HG03432 (cell line): ENCODE data around the gene CACNA1A.
"Not testable (repeated sequence)": the region's sequence is repeated elsewhere in the genome, so short reads cannot be mapped to it uniquely, and the experiment has no call there.

Experiments used
- ATAC-seq: cut with Tn5 transposase; IDR thresholded peaks from one replicate; pipeline ENCODE4 v1.9.1; 2021; ENCODE audit warnings: mild to moderate bottlenecking, moderate library complexity; ENCODE audit not compliant: unreplicated experiment

Gene CACNA1A

DNA sequence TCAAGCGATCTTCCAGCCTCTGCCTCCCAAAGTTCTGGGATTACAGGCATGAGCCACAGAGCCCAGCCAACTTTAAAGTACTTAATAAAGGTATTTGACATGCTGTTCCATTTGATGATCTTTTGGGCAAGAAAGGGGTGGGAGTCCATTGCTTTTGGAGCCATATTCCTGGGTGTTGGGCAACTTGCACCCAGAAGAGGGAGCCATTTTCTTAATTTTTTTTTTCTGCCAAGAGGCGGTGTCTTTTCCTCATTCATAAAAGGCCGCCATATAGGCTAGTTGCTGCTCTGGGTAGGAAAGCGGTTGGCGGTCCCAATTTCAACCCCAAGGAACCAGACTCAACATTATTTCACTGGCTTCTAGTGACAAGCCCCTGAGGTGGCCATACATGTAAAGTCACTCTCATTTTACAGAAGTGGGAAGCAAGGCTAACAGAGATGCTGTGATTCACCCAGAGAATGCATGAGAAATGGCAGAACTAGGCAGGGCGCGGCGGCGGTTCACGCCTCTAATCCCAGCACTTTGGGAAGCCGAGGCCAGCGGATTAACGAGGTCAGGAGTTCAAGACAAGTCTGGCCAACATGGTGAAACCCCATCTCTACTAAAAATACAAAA is 139.6 kb downstream of the CACNA1A start:
- ATAC-seq, result no peak

DNA sequence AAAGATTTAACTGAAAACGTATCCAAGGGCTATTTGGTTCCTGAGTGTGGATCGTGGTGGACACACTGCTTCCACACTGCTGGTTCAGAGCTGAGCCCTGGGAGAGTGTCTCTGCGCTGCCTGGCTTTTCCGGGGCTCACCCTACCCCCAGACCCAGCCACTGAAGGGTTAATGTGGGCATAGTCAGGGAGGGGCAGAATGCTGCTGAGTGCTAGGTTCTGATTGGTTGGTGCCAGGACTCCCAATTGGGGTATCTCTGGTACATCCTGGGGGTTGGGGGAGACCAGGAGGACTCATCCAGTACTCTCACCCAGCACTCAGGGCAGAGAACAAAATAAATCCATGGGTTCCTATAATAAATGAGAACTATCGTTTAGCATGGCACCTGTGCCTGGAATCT is 142.3 kb downstream of the CACNA1A start:
- ATAC-seq, result no peak

DNA sequence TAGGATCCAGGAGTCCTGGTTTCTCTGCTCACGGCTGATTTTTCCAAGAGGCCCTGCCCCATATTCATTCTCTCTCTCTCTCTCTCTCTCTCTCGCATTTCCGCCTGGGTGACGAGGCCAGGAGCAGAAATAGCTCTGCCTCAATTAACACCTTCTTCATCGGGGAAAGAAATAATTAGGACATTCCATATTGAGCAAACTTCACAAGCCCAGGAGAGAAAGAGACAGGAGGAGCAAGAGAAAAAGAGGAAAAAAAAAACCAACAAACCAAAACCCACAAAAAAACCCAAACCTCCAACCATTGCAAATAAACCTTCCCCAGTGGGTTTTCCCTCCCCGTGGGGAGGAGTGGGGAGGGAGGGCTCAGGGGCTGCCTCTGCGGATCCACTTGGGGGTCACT is 143.0 kb downstream of the CACNA1A start:
- no peak for ATAC-seq

DNA sequence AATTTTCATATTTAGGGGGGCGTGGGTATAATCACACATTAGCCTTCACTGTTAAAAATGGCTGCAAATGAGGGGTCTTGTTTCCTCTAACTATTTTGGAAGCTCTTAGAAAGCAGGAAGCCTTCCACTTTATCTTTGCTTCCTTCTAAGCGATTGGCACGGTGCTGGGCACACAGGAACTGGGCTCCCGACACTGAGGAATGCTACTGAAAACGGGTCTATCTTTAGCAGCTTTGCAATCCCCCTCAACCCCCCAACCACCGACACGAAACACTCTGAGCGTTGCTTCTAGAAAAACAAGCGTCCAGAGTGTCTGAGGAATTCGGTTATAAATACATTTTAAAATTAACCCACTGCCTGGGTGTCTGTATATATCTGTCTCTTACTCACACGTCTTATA is 143.6 kb downstream of the CACNA1A start:
- ATAC-seq, result no peak

DNA sequence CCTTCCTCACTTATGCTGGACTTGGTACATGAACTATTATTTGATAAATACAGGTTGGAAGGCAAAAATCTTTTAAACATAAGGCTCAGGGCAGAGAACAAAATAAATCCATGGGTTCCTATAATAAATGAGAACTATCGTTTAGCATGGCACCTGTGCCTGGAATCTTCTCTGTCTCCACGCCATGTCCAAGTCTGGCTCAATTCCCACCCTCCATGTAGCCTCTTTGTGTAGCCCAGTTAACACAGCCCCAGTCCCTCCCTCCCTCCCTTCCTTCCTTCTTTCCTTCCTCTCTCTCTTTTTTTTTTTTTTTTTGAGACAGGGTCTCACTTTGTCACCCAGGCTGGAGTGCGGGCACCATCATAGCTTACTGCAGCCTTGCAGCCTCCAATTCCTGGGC is 144.6 kb downstream of the CACNA1A start:
- not testable (repeated sequence) for ATAC-seq

DNA sequence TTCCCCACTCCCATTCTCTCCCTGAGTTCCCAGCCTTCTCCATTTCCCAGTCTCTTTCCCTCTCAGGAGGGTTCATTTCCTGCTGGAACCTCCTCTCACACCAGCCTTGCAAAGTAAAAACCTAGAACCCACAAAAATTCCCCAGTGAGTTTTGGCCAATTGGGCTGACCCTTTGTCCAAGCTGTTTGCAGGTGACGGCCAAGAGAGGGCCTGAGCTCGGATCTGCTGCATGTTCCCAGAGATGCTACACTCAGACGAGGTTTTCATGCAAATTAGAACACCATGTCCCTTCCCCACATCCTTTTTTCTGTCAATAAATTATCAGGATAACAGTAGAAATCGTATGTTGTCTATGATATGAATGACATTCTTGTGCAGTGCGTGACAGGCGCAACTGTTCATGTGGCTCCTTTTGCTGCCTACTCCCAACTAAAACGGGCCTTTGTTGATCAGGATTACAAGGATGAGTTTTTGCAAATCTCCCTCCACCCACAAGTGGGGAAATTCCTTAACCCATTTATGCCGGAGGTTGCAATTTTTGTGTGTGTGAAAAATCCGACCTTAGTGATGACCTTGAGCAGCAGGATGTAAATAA is 149.5 kb downstream of the CACNA1A start:
- ATAC-seq, result no peak

DNA sequence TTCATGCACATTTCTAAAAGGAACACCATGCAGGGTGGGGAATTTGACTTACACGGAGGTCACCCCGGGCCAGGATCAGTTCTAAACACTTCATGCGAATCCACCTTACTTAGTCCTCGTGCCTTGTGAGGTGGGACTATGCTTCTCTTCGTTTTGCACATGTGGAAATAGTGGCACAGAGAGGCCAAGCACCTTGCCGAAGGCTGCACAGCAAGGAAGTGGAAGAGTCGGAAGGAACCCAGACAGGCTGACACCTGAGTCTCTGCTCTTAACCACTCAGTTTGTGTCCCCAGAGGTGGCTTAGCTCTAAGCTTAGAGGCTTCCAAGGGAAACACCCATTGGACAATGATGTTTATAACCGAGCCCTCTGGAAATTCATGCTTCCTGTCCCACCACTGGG is 150.1 kb downstream of the CACNA1A start:
- ATAC-seq, result no peak

DNA sequence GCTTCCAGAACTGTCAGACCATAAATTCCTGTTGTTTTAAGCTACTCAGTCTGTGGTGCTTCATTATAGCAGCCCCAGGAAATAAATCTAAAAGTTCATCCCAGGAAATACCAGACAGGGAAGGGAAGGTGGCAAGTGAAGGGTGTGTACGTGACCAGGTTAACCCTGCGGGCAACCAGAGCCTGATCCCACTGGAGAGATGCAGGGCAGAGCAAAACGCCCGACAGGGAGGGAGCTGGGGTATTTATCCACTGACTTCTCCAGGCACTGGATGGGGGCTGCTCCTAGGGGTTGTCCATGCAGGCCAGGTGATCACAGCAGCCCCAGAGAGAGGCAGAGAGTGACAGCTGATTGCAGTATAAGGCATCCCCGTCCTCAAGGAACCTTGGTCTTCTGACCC is 150.9 kb downstream of the CACNA1A start:
- no peak for ATAC-seq

DNA sequence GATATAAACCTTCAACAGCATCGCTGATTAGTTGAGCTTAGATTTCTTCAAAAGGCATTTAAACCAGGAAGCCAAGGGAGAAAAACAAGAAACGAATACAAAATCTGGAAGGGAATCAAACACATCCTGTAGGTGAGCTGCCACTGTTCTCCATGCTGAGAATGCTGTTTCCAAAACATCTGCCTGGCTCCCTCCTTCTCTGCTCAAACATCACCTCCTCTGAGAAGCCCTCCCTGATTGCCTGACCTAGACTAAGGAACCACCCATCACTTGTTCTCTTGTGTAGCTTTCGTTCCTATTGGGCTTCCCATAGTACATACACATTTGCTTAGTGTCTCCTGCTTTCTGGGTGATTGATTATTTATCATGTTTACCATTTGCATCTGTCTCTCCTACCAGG is 152.7 kb downstream of the CACNA1A start:
- no peak for ATAC-seq

DNA sequence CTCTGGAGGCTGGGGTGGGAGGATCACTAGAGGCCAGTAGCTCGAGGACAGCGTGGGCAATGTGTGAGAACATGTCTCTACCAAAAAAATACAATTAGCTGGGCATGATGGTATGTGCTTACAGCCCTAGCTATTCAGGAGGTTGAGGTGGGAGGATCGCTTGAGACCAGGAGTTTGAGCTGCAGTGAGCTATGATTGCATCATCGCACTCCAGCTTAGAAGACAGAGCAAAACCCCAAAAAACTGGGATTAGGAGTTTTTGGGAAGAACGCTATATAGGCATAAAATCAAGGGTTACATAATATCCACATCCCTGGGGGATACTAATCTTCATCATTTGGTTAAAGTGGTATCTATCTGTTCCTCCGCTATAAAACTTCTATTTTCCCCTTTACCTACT is 155.5 kb downstream of the CACNA1A start:
- ATAC-seq, result no peak

DNA sequence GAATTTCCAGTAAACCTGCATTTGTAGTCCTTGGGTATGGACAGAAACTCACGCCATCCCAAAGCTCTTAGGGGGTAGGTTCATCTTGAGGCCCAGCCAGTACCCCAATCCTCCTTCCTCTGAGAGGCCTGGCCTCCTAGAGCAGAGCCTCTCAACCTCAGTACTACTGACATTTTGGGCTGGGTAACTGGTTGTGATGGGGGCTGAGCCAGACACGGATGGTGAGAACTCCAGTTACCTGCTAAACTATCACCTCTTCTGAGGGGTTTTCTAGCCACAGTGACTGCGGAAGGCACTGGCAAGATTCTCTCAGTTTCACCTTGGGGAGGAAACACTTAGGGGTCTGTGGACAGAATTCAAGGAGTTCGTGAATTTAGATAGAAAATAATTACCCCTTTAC is 156.2 kb downstream of the CACNA1A start:
- ATAC-seq, result no peak

DNA sequence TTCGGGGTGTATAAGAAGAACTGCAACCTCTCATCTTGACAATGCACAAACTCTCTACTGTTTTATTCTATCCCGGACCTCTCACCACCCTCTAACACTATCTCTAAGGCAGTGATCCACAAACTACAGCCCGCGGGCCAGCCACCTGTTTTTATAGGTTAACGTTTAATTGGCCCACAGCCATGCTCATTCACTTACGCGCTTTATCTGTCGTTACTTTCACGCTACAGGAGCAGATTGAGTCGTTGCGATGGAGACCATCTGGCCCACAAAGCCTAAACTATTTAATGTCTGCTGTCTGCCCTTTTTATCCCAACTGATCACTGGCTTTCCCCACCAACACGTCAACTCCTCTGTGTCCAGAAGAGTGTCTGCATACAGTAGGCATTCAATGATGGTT is 158.9 kb downstream of the CACNA1A start:
- ATAC-seq, result no peak

DNA sequence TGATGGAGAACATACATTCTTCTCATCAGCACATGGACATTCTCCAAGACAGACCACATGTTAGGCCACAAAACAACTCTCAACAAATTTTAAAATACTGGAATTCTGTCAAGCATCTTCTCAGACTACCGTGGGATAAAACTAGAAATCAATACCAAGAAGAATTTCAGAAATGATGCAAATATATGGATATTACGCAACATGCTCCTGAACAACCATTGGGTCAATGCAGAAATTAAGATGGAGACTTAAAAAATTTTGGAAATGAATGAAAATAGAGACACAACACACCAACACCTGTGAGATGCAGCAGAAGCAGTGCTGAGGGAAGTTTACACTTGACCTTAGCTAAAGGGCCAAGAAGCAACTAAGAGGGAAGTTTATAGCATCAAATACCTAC is 162.8 kb downstream of the CACNA1A start:
- ATAC-seq, result no peak

DNA sequence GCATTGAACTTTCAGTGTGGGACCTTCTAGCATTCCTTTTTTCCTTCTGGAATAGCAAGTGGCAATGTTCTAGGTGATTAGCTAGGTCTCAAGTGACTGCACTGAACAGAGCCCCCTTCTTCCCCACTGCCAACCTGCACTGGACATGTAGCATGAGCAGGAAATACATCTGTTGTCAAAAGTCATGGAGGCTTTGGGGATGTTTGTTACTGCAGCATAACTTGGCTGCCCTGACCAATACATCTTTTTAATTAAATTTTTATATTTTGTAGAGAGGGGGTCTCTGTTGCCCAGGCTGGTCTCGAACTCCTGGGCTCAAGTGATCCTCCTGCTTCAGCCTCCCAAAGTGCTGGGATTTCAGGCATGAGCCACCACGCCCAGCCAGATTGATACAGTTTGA is 163.6 kb downstream of the CACNA1A start:
- ATAC-seq, result no peak

DNA sequence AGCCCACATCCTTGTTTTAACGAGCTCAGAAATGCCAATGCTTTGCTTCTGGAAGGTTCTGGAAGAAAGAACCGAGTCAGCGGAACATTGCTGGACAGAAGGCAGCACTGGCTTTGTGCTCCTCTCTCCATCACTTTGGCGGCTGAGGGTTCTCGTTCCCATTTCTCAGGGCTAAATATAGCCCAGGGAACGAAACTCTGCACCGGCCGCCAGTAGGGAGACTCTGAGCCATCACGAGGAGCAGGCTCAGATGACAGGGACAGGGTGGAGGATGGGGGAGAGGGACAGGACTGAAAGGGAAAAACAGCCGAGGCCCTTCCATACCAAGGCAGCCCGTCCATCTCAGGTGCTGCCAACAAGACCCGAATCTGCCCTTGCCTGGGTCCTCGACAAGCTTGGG is 166.4 kb downstream of the CACNA1A start:
- no peak for ATAC-seq

DNA sequence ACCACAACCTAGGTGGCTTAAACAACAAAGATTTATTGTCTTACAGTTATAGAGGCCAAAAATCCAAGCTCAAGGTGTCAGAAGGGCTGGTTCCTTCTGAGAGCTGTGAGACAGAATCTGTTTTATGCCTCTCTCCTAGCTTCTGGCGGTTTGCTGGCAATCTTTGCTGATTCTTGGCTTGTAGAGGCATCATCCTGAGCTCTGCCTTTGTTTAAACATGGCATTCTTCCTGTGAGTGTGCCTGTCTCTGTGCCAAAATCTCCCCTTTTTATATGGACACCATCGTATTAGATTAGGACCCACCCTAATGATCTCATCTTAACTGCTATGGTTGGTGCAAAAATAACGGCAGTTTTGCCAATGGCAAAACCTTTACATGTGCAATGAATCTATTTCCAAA is 169.1 kb downstream of the CACNA1A start:
- no peak for ATAC-seq

DNA sequence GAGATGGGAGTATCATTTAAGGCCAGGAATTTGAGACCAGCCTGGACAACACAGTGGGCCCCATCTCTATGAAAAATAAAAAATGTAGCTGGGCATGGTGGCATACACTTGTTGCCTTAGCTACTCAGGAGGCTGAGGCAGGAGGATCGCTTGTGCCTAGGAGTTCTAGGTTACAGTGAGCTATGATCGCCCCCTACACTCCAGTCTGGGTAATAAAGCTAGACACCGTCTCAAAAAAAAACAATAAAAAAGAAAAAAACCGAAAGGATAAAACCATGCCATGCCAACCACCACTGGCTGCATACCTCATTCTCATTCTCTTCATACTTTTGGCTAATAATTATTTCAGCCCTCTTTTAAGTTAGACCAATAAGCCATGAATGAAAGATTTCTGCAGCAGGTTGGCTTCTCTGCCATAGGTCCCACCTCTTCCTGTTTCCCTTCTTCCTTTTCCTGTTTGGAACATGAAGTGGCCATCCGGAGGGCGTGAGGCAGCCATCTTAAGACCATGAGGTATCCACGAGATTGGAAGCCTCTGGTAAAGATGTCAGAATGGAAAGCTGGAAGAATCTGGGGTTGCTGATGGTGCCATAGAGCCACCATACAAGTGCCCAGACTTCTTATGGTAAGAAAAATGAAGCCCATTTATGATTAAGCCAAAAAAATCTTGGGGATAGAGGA is 171.3 kb downstream of the CACNA1A start:
- no peak for ATAC-seq

DNA sequence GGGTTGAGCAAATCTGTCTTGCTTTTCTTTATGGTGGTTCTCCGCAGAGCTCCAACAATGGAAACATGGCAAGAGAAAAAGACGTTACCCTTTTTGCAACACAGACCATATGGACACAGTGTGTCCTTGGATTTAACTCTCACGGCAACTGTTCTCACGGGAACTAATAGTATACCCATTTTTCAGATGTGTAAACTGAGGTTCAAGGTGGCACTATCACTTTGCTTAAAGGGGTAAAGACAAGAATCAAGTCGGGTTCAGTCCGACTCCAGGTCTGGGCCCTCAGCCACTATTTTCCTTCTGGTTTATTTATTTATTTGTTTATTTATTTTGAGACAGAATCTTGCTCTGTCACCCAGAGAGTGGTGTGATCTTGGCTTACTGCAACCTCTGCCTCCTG is 176.0 kb downstream of the CACNA1A start:
- ATAC-seq, result no peak

DNA sequence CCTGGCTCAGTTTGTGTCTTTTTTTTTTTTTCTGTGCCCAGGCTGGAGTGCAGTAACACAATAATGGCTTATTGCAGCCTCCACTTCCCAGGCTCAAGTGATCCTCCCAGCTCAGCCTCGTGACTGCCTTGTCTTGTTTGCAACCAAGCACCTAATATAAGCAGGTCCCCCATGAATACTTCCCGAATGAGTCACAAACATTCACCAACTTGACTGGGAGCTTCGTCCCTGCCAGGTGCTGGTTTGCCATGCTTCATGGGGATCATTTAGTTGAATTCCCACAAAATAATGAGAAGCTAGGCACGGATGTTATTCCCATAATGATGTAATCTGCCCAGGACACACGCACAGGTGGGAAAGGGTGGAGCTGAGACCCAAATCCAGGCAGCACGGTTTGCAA is 176.5 kb downstream of the CACNA1A start:
- ATAC-seq, result no peak

DNA sequence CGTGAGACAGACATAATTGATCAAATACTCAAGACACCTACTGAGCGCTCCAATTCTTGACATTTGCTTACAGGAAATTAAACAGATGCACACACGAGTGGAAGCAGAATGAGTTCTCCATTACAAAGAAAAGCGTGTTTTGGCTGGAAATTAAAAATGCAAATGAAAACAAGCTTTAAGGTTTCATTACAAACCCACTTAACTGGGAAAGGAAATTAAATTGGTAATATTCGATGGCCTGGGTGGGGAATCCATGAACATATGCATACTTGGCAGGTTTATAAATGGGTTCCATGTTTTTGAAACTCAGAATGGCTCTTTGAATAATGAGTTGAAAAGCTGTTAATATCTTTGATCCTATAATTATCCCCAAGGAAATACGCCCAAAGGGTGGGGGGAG is 178.0 kb downstream of the CACNA1A start:
- ATAC-seq, result no peak

DNA sequence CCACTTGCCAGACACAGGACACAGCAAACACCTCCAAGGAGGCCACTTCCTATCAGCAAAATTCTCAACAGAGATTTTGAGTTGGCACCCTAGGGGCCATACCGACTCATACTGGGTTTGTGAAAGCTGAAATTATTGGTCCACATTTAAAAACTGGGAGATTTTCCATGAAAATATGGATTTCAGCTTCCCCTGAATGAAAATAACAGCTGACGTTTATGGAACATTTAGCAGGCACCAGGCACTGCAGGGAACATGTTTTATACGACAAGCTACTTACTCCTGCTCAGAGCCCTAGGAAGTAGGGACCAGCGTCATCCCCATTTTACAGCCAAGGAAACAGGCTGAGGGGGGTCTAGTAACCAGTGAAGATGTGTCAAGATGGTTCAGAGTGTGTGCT is 186.8 kb downstream of the CACNA1A start:
- no peak for ATAC-seq

DNA sequence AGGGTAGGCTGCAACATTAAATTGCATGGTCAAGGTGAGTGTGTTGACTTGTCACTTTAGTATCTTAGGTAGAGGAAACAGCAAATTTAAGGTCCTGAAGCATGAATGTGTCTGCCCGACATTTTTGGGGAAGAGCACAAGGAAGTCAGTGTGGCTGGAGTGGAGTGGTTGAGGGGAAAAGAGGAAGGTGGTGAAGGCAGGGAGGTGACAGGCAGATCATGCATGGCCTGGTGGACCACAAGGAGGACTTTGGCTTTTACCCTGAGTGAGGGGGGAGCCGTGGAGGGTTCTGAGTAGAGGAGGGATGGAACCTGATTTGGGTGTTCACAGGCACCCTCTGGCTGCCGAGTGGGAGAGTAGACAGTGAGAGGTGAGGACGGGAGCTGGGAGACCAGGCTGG is 188.1 kb downstream of the CACNA1A start:
- no peak for ATAC-seq

DNA sequence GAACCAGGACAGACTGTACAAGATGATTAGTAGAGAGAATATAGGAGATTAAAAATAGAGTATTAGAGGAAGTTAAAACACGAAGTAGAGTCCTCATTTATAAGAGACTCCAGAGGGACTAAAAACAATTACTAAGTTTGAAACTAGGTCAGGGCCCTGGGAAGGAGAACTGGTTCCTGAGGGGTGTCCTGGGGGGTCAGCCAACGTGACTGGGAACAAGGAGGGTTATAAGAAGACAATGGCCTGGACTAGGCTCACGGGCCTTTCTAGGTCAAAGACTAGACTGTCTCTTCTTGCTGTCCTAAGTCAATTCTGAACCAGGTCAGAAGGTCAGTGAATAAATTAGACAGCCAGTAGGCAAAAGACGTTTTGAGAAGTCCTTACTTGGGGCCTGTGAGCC is 190.8 kb downstream of the CACNA1A start:
- ATAC-seq, result no peak
